ENCODE data around the gene TRIM13. TPM values are rescaled to one million over a fixed set of nuclear protein-coding genes. Genes with fewer than 3 reads are reported as not detected.

The TRIM13 gene
- total and polyA plus RNA-seq, 2 experiments from 2014 or later = 18.1 to 24.0 TPM

GRCh38 chr13:49976314-49977258, 20.3 kb upstream of the TRIM13 start:
- no peaks in the 10 kb centered on the region for H3K4me1 ChIP-seq (ENCODE audit: insufficient read depth)
- H3K27me3 ChIP-seq = no peaks in the 10 kb centered on the region
- H3K9me3 ChIP-seq (ENCODE audit: low read depth) = no peaks in the 10 kb centered on the region
- no peaks in the 10 kb centered on the region for H3K79me2 ChIP-seq
- TF ChIP-seq EZH2 (IDR thresholded peaks at IDR 0.05; ENCODE audit: borderline replicate concordance) (no peak), EZH2phosphoT487 (IDR thresholded peaks at IDR 0.05; ENCODE audit: low read depth, severe bottlenecking, unreplicated experiment) (no peak)
- TF ChIP-seq, protein P1, sequence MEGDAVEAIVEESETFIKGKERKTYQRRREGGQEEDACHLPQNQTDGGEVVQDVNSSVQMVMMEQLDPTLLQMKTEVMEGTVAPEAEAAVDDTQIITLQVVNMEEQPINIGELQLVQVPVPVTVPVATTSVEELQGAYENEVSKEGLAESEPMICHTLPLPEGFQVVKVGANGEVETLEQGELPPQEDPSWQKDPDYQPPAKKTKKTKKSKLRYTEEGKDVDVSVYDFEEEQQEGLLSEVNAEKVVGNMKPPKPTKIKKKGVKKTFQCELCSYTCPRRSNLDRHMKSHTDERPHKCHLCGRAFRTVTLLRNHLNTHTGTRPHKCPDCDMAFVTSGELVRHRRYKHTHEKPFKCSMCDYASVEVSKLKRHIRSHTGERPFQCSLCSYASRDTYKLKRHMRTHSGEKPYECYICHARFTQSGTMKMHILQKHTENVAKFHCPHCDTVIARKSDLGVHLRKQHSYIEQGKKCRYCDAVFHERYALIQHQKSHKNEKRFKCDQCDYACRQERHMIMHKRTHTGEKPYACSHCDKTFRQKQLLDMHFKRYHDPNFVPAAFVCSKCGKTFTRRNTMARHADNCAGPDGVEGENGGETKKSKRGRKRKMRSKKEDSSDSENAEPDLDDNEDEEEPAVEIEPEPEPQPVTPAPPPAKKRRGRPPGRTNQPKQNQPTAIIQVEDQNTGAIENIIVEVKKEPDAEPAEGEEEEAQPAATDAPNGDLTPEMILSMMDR (IDR thresholded peaks at IDR 0.05; ENCODE audit: poor library complexity) = peak; percentile 88
- DNase-seq (ENCODE audit: low spot score) = peak; percentile 90
- no peak overlapping the region for H3K4me3 ChIP-seq
- H3K9me2 ChIP-seq (replicated peaks; ENCODE audit: insufficient read depth) = no peaks in the 10 kb centered on the region
- no peak overlapping the region for H3K4me2 ChIP-seq
- no peaks in the 10 kb centered on the region for H3K36me3 ChIP-seq (replicated peaks; ENCODE audit: insufficient read depth, low read depth)
- H4K20me1 ChIP-seq (ENCODE audit: insufficient read depth, poor library complexity, severe bottlenecking) = no peaks in the 10 kb centered on the region
- H3K27ac ChIP-seq = no peak overlapping the region
- 52% methylated on average over 8 of the region's 8 CpGs for WGBS (ENCODE audit: low lambda C conversion rate, missing lambda C conversion rate)
- H2AFZ ChIP-seq = no peak overlapping the region

- no peak overlapping the region for H3K4me3 ChIP-seq
- no peaks in the 10 kb centered on the region for H3K9me2 ChIP-seq (replicated peaks; ENCODE audit: insufficient read depth)
- H3K9me3 ChIP-seq (ENCODE audit: low read depth) = no peaks in the 10 kb centered on the region
- no peaks in the 10 kb centered on the region for H3K4me1 ChIP-seq (ENCODE audit: insufficient read depth)
- no peaks in the 10 kb centered on the region for H3K27me3 ChIP-seq
- no peak for TF ChIP-seq EZH2phosphoT487 (IDR thresholded peaks at IDR 0.05; ENCODE audit: low read depth, severe bottlenecking, unreplicated experiment)
- TF ChIP-seq, protein P1 (IDR thresholded peaks at IDR 0.05; ENCODE audit: poor library complexity) = no peak
- no peak for TF ChIP-seq EZH2 (IDR thresholded peaks at IDR 0.05; ENCODE audit: borderline replicate concordance)
- no peak overlapping the region for H3K4me2 ChIP-seq
- H3K79me2 ChIP-seq = no peaks in the 10 kb centered on the region
- no peak overlapping the region for H2AFZ ChIP-seq
- DNase-seq (ENCODE audit: low spot score) = no peak
- H3K36me3 ChIP-seq (replicated peaks; ENCODE audit: insufficient read depth, low read depth) = no peaks in the 10 kb centered on the region
- no peaks in the 10 kb centered on the region for H4K20me1 ChIP-seq (ENCODE audit: insufficient read depth, poor library complexity, severe bottlenecking)
- 87% methylated on average over 3 of the region's 3 CpGs for WGBS (ENCODE audit: low lambda C conversion rate, missing lambda C conversion rate)
- no peak overlapping the region for H3K27ac ChIP-seq
Measured at GRCh38 chr13:49977992-49978391, 18.9 kb upstream of the TRIM13 start.

DNA sequence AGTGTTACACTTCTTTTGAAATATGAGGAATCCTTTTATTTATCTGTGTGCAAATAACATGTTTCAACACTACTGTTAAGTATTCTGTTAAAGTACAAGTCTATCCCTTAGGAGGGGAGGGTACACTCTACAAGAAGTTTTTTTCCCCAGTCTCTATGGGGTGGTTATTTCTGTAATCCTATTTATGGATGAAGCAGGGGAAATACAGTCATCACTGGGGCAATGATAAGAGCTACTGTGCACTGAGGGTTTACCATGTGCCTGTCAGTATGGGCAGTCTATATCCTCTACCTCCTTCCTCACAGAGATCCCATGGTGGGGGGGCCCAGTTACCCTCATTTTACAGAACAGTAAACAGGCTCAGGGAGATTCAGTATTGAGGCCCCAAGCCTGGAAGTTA, 16.6 kb upstream of the TRIM13 start:
- no peak overlapping the region for H2AFZ ChIP-seq

More for the DNA sequence above, 16.6 kb upstream of the TRIM13 start:
- no peak overlapping the region for H3K27ac ChIP-seq
- DNase-seq (ENCODE audit: low spot score) = no peak
- H3K27me3 ChIP-seq = no peaks in the 10 kb centered on the region
- no peak overlapping the region for H3K4me2 ChIP-seq
- TF ChIP-seq EZH2phosphoT487 (IDR thresholded peaks at IDR 0.05; ENCODE audit: low read depth, severe bottlenecking, unreplicated experiment) (no peak), EZH2 (IDR thresholded peaks at IDR 0.05; ENCODE audit: borderline replicate concordance) (no peak)
- TF ChIP-seq, protein P1 (IDR thresholded peaks at IDR 0.05; ENCODE audit: poor library complexity) = no peak
- H3K9me3 ChIP-seq (ENCODE audit: low read depth) = no peaks in the 10 kb centered on the region
- no peaks in the 10 kb centered on the region for H3K4me1 ChIP-seq (ENCODE audit: insufficient read depth)
- no peaks in the 10 kb centered on the region for H3K79me2 ChIP-seq
- no peaks in the 10 kb centered on the region for H4K20me1 ChIP-seq (ENCODE audit: insufficient read depth, poor library complexity, severe bottlenecking)
- no peak overlapping the region for H3K4me3 ChIP-seq
- H3K9me2 ChIP-seq (replicated peaks; ENCODE audit: insufficient read depth) = no peaks in the 10 kb centered on the region
- H3K36me3 ChIP-seq (replicated peaks; ENCODE audit: insufficient read depth, low read depth) = no peaks in the 10 kb centered on the region
